Liver (tissue), 3 donors: ENCODE results near the gene SOX15.

Experiments
- FOXA1 ChIP-seq: IDR thresholded peaks from 2 replicates; pipeline ENCODE4 v1.6.1; 2016; ENCODE audit warnings: antibody characterized with exemption
- GABPA ChIP-seq, 2 donors: IDR thresholded peaks in 1 of 2; conservative IDR thresholded peaks in 1 of 2; 2 replicates each; pipeline ENCODE4 v1.6.1; 2016; ENCODE audit warnings: antibody characterized with exemption in 2 of 2, mild to moderate bottlenecking in 1 of 2, moderate library complexity in 1 of 2
- HNF4A ChIP-seq, 2 donors: conservative IDR thresholded peaks; 2 replicates each; pipeline ENCODE4 v1.6.1; 2016; ENCODE audit warnings: antibody characterized with exemption in 2 of 2, mild to moderate bottlenecking in 2 of 2
- HNF4G ChIP-seq: IDR thresholded peaks from 2 replicates; pipeline ENCODE4 v1.6.1; 2016; ENCODE audit warnings: antibody characterized with exemption
- RAD21 ChIP-seq, 2 donors: IDR thresholded peaks; 2 replicates each; pipeline ENCODE4 v1.6.1; 2016; ENCODE audit warnings: antibody characterized with exemption in 2 of 2, mild to moderate bottlenecking in 2 of 2
- TAF1 ChIP-seq: conservative IDR thresholded peaks from 2 replicates; pipeline ENCODE4 v1.6.1; 2016; ENCODE audit warnings: antibody characterized with exemption, mild to moderate bottlenecking
- YY1 ChIP-seq: IDR thresholded peaks from 2 replicates; pipeline ENCODE4 v1.6.1; 2016; ENCODE audit warnings: antibody characterized with exemption, mild to moderate bottlenecking
- TF ChIP-seq, protein P1 (sequence below): IDR thresholded peaks from 2 replicates; pipeline ENCODE4 v1.6.1; 2016; ENCODE audit warnings: antibody characterized with exemption
- TF ChIP-seq, protein P2 (sequence below): fragments of 150-350 bp; IDR thresholded peaks from 2 replicates; pipeline ENCODE4 v1.5.1; 2017; ENCODE audit warnings: improper control_type of control experiment, low read depth, low read length; ENCODE audit not compliant: missing input control
- TF ChIP-seq, protein P3 (sequence below): IDR thresholded peaks from 2 replicates; pipeline ENCODE4 v1.6.1; 2016; ENCODE audit warnings: antibody characterized with exemption, mild to moderate bottlenecking
- donor health status: healthy.
- donor health status: healthy.

DNA sequence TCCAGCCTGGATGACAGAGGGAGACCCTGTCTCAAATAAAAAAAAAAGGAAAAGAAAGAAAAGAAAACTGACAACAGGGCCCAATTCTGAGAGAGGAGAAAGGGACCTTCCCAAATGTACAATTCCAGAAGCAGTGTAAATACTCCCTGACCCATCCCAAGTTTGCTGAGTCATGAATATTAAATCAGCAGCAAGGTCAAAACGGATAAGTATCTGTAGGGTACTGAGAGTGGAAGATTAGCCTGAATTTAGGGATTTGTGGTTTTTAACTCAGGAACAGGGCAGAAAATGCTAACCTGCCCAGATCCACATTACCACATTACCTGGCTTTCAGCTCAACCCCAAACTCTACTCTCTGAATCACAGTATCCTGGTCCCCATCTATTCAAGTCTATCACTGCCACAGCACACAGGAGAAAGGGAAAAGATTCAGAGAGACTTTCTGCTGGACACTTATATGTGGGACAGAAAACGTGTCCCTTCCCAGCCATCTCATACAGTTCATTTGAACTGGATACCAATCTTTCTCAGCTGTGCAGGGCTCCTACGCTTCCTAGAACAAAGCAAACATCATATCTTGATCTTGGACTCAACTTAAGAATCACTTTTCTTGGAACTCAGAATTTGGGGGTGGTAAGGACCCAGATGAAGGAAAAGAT, 21.9 kb upstream of the SOX15 start:
- TF ChIP-seq, protein P1, sequence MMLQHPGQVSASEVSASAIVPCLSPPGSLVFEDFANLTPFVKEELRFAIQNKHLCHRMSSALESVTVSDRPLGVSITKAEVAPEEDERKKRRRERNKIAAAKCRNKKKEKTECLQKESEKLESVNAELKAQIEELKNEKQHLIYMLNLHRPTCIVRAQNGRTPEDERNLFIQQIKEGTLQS: no peak
- TF ChIP-seq, protein P2, sequence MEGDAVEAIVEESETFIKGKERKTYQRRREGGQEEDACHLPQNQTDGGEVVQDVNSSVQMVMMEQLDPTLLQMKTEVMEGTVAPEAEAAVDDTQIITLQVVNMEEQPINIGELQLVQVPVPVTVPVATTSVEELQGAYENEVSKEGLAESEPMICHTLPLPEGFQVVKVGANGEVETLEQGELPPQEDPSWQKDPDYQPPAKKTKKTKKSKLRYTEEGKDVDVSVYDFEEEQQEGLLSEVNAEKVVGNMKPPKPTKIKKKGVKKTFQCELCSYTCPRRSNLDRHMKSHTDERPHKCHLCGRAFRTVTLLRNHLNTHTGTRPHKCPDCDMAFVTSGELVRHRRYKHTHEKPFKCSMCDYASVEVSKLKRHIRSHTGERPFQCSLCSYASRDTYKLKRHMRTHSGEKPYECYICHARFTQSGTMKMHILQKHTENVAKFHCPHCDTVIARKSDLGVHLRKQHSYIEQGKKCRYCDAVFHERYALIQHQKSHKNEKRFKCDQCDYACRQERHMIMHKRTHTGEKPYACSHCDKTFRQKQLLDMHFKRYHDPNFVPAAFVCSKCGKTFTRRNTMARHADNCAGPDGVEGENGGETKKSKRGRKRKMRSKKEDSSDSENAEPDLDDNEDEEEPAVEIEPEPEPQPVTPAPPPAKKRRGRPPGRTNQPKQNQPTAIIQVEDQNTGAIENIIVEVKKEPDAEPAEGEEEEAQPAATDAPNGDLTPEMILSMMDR: no peak
- no peak for TF ChIP-seq FOXA1
- no peak for TF ChIP-seq GABPA (IDR thresholded peaks at IDR 0.05 in 1 of 2, conservative IDR thresholded peaks at IDR 0.05 in 1 of 2)
- TF ChIP-seq, protein P3, sequence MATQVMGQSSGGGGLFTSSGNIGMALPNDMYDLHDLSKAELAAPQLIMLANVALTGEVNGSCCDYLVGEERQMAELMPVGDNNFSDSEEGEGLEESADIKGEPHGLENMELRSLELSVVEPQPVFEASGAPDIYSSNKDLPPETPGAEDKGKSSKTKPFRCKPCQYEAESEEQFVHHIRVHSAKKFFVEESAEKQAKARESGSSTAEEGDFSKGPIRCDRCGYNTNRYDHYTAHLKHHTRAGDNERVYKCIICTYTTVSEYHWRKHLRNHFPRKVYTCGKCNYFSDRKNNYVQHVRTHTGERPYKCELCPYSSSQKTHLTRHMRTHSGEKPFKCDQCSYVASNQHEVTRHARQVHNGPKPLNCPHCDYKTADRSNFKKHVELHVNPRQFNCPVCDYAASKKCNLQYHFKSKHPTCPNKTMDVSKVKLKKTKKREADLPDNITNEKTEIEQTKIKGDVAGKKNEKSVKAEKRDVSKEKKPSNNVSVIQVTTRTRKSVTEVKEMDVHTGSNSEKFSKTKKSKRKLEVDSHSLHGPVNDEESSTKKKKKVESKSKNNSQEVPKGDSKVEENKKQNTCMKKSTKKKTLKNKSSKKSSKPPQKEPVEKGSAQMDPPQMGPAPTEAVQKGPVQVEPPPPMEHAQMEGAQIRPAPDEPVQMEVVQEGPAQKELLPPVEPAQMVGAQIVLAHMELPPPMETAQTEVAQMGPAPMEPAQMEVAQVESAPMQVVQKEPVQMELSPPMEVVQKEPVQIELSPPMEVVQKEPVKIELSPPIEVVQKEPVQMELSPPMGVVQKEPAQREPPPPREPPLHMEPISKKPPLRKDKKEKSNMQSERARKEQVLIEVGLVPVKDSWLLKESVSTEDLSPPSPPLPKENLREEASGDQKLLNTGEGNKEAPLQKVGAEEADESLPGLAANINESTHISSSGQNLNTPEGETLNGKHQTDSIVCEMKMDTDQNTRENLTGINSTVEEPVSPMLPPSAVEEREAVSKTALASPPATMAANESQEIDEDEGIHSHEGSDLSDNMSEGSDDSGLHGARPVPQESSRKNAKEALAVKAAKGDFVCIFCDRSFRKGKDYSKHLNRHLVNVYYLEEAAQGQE: no peak
- TF ChIP-seq YY1: no peak
- TF ChIP-seq HNF4A (conservative IDR thresholded peaks at IDR 0.05): no peak
- no peak for TF ChIP-seq TAF1
- TF ChIP-seq HNF4G: no peak
- TF ChIP-seq RAD21 (IDR thresholded peaks at IDR 0.05): no peak
